Neural cell (in vitro differentiated cells): Measurements from ENCODE around the gene CANX.
"Not testable (repeated sequence)": the region's sequence is repeated elsewhere in the genome, so short reads cannot be mapped to it uniquely, and the experiment has no call there.

ENCODE experiments used
- CTCF ChIP-seq: fragments of 450-650 bp; IDR thresholded peaks from 2 replicates; pipeline ENCODE4 v1.5.1; 2014; ENCODE audit warnings: antibody characterized with exemption, mild to moderate bottlenecking, moderate library complexity; ENCODE audit not compliant: poor library complexity, severe bottlenecking
- POLR2AphosphoS5 ChIP-seq: IDR thresholded peaks from 2 replicates; pipeline ENCODE4 v1.6.1; 2012
- RAD21 ChIP-seq: fragments of 450-650 bp; conservative IDR thresholded peaks from 2 replicates; pipeline ENCODE4 v1.6.1; 2014; ENCODE audit warnings: antibody characterized with exemption, mild to moderate bottlenecking, moderate library complexity
- TAF1 ChIP-seq: IDR thresholded peaks from 2 replicates; pipeline ENCODE4 v1.6.1; 2012; ENCODE audit warnings: low read depth

- TF ChIP-seq CTCF, TAF1, RAD21, POLR2AphosphoS5: not testable (repeated sequence)
Observed at GRCh38 chr5:179650245-179650644, 48.5 kb upstream of the CANX start.
